Central memory CD4-positive, alpha-beta T cell (primary cell): ENCODE measurements around the gene STAM.

Source experiments
- DNase-seq: peaks from one replicate; pipeline ENCODE4 v3.0.0; 2022

STAM gene

GRCh38 chr10:17733620-17734019, 89.7 kb downstream of the STAM start:
- DNase-seq: no peak

DNA sequence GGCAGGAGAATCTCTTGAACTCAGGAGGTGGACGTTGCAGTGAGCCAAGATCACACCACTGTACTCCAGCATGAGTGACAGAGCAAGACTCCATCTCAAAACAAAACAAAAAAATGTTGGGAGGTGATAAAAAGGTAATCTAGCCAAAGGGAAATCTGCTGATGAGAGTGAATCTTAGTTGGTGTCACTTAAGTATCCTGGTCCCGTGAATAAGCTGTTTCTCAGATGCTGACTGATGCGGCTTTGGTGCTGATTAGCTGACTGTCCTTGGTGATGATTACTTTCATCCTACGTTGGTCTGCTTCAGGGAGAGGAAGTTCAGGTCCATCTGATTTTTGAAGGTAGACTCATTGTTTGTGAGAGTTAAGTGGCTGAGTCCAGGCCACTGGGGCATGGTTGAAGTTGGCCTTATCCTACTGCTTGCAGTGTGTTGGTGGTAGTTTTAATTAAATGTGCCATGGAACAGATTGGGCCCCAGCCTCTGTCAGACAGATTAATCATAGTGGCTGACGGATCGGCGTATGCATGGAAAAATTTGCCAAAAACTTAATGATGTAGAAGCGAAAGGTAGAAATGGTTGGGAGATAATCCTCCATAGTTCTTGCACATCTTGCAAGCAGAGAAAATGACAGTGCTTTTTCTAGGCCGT, 90.6 kb downstream of the STAM start:
- DNase-seq: no peak

- no peak for DNase-seq
Observed at GRCh38 chr10:17735166-17735941, 91.4 kb downstream of the STAM start.

GRCh38 chr10:17736223-17736622, 92.3 kb downstream of the STAM start:
- no peak for DNase-seq

DNA sequence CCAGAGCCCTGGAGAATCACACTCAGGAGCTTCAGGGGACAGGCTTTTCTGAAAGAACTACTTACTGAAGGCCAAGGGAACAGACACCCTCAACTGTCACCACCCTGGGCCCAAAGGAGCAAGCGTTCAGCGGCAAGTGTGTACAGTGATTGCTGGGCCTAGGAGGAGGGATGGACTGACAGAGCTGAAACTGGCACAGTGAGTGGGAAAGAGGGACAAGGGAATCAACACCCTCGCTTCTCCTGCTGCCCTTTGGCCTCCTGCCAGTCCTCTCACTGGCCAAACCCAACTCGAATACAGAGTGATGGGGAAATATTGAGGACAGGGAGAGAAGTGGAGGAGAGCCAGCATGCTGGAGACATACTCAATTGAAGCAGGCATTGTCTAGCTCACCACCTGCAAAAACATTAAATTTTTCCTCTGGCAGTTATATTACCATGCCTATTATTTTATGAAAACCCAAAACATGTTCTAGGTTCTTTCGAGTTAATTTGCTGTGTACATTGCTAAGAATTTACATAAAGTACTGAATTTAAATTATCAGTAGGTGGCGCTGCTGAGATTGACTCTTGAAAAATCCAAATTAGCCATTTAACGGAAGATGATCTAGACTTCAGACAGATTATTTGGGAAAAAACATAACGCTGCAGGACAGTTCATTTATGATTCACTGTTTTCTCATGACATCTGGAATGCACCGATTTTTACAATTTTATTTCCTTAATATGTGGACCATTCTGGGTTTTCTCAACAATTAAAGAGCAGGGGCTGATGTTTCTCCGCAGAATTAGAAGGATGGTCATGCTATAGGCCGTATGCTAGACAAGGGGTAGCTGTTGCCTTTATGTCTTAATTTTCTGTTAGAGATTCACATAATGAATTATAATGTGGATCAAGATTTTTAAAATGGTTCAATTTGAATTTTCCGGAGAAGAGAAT, 93.3 kb downstream of the STAM start:
- peak; percentile 18 for DNase-seq

GRCh38 chr10:17740668-17741067, 96.7 kb downstream of the STAM start:
- DNase-seq: no peak

GRCh38 chr10:17742918-17743317, 99.0 kb downstream of the STAM start:
- DNase-seq: peak; percentile 47

DNA sequence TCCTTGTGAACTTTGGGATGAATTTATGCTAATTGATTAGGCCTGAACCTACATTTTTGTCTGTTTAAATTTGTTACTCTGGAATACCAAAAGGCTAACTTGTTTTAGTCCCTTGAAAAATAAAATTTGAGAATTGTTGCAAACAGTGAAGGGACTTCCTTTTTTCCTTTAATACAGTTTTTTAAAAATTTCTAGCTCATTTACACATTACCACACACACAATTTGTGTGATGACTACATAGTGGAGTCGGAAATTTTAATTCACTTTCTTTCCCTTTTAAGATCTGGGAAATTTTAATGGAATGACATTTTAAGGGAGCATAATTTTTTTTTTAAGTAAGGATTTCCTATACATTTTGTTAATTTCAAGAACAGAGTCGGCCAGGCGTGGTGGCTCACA, 99.5 kb downstream of the STAM start:
- no peak for DNase-seq

DNA sequence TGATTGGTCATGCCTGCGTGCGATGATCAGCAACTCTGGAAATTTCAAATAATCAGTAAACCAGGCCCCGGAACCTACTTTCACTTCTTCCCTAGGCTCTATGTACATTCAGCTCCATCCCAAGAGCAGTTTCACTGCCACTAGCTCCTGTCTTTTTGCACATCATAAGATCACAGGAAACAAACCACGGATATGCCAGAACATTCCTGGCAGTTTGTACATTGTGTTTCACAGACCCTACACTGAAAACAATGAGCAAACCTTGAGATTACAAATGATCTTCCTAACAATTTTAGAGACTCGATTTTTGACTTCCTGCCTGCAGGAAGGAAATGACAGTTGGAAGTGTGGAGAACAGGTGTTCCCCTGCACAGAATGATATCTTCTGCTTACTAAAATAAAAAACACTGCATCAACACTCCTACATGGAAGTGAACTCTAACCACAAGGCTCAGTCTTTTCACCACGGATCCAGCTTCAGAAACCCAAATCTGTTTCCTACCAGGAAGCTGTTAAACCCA, 100.5 kb downstream of the STAM start:
- no peak for DNase-seq

- DNase-seq: no peak
Observed at GRCh38 chr10:17747883-17748550, 104.1 kb downstream of the STAM start.

GRCh38 chr10:17749890-17750289, 105.9 kb downstream of the STAM start:
- no peak for DNase-seq

GRCh38 chr10:17751781-17752445, 108.0 kb downstream of the STAM start, which contains the start of gene TMEM236:
TSS of gene TMEM236 (plus strand) at chr10:17752201. CDS start at chr10:17752296, 95 bp downstream.
- DNase-seq: no peak

DNA sequence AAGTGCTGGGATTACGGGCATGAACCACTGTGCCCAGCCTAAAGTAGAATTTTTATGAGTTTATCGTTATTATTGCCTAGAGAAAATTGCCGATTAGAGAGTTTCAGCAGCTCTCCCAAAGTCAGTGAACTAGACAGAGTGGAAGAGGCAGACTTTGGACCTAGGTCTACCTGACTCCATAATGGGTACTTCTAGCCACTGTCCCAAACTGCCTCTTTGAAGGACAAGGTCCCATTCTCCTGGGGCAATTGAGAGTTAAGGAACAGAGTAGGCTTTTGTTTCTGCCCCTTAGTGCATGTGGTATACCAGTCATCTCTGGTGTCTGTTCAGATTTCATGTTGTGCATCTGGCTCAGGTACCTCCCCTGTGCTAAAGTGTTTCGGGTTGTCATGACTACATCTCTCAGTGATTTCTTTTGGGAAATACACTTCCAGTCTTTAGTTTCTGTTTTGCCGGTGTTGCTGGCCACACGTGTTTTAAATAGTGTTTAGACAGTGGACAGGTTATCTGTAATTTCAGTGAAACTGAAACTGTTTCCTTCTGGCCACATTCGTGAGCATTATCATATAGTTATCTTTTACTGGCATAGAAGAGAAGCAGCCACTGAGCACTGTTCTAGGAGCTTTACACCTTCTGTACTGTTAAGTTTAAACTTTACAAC, 112.7 kb downstream of the STAM start:
- DNase-seq: no peak

DNA sequence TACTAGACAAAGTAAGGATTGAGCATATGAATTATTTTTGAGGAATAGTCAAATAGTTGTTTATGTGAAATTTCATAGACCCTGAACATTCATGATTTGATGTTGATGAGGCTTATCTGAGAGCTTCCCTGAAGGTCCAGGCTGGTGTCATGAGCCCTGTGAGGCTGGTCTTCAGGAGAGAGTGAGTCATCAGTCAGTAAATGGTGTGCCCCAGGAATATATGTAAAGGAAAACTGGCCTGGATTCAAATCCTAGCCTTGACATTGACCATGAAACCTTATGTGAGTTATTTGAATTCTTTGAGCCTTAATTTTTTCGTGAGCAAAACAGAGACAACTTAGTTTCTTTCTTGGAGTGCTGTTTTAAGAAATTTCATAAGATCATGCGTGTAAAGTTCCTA, 114.2 kb downstream of the STAM start:
- no peak for DNase-seq

- no peak for DNase-seq
Observed at GRCh38 chr10:17758896-17759295, 114.9 kb downstream of the STAM start.

DNA sequence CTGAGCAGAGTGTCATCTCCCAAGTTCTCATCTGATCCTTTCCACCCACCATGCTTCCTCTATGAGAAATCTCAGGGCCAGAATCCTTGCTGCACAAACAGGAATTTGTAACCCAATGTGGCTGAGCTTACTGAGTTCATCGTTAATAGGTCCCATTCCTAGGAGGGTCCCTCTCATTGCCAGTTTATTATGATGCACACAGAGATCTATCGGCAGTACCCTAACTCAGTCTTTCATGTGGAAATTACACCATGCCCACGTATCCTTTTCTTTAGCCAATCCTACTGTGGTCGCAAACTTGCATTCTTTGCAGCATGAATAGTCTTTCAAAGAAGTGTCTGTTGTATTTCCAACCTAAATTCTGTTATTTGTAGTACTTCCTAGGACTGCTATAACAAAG, 120.2 kb downstream of the STAM start:
- no peak for DNase-seq

- no peak for DNase-seq
Observed at GRCh38 chr10:17765602-17766001, 121.7 kb downstream of the STAM start.
